Putamen (tissue), 1 donor: ENCODE data around the gene FBF1.

Experiments used
- DNase-seq: peaks from one replicate; pipeline ENCODE4 v3.0.0-alpha.2; 2016; ENCODE audit warnings: low spot score

Gene FBF1

DNA sequence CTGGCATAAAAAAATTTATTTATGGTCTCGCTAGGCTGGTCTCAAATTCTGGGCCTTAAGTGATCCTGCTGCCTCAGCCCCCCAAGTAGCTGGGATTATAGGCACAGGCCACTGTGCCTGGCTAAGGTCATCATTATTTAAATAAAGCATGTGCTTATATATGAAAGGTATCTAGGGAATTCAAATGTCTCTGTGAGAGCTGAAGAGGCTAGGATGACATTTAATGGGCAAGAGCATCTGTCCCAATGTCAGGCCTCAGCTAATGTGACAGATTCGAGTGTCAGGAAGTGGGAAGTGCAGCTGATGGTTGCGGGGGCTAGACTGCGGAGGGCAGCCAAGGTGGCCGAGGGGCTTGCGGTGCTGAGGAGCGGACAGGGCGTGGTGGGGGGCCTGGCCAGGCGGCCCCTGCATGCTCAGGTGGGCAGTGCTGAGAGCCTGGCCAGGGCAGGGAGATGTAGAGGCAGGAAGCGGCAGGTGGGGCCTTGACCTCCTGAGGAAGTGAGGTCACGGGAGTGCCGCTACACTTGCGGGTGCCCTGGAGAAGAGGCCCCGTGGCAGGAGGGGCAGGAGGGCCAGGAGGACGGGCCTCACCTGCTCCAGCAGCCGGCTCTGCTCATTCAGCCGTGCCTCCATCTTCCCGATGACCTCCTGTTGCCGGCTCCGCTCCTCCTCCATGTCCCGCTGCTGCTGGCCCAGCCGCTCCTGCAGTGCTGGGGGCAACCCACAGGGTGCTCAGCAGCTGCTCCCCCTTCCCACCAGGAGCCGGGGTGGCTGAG lies 23.5 kb downstream of the FBF1 start:
- DNase-seq: no peak

DNA sequence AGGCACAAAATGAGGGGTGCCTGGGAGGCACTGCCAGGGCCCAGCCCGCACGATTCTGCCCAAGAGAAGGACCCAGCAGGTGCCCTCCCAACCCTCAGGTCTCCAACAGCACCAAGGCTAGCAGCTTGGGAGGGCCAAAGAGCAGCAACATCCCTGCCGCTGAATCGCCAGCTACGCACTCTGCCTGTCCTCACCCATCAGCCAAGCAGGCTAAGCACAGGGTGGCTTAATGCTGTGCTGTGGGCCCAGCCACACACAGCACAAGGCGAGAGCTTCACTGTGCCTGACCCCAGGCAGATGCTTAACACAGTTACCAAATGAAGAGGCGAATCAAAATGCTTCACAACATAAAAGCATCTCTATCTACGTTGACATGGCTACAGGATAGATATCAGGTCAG lies 25.6 kb downstream of the FBF1 start:
- DNase-seq: no peak

DNA sequence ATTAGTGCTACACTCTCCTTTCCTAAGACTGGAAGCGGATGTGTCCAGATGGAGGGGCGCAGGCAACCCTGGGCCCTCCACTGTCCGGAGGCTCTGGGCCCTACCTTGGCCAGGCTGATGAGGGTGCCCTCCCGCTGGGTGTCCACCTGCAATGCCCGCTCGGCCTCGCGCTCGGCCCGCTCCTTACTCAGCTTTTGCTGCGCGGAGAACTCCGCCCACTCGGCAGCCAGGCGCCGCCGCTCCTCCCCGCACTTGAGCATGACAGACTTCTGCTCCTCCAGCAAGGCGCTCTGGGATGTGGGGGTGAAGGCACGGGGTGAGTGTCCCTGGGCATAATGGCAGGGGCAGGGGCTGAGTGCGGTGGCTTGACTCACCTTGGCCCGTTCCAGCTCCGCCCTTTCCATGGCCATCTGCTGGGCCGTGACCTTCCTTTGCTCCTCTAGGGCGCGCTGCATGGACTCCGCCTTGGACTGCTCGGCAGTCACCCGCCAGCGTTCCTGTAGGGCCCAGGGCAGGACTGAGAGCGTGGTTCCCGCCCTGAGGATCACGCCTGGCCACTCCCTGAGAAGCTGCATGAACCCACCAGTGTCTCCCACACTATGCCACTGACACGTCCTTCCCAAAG lies 26.1 kb downstream of the FBF1 start:
- no peak for DNase-seq

DNA sequence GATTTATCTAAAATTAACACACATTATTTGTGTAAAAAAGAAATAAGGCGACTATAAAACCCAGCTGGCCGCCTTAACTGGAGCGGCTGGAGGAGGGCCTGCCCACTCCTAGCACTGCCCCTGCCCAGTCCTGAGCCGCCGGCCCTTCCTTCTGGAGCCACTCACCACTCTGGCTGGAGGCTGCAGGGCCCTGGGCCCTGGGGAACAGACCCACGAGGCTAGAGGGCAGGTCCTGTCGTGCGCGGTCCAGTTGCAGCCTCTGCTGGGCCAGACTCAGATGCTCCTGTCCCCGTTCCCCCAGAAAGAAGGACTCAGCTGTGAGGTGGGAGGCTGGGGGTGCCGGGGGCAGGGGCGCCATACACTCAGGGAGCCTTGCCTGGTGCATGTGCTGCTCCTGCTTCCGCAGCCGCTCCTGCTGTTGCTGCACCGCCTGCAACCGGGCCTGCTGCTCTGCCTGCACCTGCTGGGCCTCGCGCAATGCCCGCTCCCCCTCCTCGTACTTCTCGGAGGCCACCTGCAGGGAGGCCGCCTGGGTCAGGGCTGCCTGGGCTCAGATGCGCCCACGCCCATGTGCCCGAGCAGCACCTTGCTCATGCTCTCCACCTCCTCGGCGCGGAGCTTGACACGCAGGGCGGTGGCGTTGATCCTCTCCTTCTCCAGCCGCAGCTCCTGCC lies 27.2 kb downstream of the FBF1 start:
- no peak for DNase-seq

DNA sequence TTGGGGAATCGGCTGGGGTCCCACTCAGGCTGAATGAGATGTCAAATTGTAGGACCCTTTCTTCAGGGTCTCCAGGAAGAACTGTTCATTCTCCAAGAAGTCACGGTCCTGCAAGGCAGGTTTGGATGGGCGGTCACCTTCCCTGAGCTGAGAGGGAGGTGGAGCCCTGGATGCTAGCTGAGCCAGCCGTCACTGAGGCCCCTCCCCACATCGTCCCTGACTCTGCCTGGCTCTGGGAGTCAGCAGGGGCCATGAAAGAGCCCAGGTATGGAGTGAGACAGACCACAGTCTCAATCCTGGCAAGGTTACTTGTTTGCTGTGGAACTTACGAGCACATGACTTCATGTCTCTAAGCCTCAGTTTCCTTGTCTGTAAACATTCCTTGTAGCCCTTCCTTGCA lies 30.1 kb downstream of the FBF1 start:
- no peak for DNase-seq

DNA sequence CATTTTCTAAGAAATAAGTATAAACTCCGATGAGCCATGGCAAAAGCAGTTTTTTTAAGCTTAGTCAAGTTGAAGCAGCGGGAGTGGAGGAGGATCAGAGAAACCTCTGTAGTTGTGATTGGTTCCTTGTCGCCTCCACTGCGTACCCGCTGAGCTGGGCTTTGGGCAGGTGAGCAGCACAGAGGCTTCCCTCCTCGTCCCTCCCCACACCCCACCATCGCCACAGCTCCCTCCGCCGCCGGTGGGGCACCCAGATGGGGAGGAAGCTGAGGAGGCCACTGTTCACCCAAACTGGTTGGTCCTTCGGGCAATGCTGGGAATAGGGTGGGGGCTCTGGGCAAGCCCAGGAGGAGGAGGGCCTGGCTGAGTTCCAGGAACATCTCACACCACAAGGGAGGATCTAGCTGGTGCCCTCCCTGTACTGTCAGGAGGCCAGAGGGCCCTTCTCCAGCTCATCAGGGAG lies 31.0 kb downstream of the FBF1 start:
- no peak for DNase-seq

DNA sequence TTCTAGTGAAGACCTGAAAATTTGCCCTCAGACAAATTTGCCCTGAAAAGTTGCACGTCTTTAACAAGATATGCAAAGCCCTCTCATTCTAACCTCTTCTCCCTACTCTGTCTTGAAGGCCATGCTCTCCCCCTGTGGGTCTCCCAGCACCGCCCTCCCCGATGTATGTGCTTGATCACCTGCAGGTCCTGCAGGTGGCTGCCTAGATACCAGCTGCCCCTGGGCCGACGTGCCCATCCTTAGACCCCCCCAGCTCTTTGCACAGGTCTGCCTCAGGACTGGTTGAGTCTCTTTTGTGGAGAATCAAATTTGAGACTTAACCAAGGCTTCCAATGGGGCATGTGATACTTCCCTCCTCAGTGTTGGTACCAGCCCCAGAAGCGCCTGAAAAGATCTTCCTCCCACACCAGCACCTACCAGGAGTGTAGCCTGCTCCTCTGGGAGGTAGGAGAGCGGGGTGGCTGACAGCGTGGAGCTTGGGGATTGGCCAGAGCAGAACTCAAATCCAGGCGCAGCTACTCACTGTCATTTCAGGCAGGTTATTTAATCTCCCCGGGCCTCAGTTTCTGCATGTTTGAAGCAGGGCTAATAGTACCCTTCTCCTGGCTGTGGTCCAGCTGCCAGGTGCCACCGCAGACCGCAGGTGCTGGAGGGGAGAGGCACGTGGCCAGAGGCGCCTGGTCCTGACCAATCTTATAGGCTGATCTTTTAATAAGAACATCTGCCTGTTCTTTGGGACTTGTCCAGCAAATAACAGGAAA lies 31.6 kb downstream of the FBF1 start:
- DNase-seq: peak; percentile 83

DNA sequence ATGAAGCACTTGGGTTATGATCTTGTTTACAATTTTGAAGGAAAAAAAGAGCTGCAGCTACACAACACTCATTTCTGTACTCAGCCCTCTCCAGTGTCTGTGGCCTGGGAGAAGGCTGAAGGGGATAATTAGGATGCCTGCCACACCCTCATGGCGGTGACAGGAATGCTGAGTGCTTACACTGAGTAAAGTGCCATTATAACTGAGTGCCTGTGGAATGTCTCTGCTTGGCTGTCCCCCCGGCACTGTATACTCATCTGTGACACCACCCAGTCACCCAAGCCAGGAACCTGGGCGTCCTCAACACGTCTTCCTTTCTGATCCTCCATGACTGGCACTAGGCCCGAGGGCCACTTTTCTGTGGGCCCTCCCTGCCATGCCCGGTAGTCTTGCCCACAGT lies 32.6 kb downstream of the FBF1 start:
- DNase-seq: no peak

DNA sequence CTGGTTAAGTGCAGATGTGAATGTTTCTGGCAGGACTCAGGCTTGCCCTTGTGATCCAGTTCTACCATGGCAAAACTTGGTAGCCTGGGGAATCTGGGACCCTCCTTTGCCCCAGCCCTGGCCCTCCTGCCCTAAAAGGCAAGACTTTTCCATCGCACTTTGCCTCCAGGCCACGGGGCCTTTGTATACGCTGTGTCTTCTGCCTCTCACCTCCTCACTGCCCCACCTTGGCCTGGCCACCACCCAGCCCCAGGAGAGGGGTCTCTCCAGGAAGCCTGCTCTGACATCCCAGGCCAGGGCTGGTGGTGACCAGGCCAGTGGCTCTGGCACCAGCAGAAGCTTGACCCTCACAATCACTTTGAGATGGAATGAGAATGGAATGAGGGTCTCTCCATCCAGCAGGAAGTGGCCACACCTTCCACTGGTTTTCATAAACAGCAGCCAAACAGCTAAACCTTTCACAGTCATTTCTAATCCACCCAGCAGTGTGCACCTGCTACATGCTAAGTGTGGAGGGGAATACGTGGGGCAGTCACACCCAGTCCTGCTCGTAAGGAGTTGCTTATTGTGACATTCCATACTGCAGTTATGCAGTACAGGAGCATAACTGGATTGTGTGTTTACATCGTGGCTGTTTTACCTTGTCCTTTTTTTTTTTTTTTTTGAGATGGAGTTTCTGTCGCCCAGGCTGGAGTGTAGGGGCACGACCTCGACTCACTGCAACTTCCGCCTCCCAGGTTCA lies 34.5 kb downstream of the FBF1 start:
- DNase-seq: no peak

DNA sequence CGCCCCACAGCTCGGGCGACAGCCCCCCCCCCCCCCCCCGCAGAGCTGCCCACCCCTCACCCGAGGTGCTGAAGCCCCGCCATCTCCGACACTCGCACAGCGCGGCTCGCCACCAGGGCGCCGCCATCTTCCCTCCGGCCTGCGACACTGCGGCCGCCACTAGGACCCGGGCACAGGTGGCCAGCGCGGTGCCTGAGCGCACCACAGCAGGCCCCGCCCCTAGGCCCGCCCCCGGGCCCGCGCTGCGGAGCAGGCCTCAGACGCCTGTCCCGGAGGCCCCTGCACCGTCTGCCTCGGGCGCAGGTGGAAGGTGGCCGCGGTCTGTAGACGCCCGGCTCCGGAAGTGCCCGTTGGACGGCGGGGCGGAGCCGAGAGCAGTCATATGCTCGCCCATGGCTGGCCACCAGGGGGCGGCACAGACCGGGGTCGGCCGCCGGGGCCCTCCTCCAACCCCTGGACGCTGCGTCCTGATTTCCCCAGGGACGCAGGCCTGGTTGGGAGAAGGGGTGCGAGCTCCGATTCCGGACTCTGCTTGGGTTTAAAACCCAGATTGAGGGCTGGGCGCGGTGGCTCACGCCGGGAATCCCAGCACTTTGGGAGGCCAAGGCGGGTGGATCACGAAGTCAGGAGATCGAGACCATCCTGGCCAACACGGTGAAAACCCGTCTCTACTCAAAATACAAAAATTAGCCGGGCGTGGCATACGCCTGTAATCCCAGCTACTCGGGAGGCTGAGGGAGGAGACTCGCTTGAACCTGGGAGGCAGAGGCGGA lies 35.9 kb downstream of the FBF1 start, which contains the start of gene MRPL38:
MRPL38 (minus strand) TSS at position 136 of the 773 bp plus-strand sequence; CDS start at position 127, 9 bp downstream.
- DNase-seq: peak; percentile 84

DNA sequence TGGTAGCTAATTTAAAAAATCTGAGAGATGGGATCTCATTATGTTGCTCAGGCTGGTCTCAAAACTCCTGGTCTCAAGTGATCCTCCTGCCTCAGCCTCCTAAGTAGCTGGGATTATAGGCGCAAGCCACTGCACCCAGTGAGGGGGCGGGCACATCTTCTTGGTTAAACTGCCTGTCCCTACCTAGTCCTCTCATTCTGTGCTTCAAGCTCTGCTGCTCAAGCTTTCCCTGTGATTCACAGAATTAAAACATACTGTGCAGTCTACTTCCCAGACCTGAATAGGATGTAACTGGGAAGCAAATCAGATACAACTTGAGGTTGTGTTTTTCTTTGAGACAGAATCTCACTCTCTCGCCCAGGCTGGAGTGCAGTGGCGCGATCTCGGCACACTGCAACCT lies 38.4 kb downstream of the FBF1 start:
- no peak for DNase-seq

DNA sequence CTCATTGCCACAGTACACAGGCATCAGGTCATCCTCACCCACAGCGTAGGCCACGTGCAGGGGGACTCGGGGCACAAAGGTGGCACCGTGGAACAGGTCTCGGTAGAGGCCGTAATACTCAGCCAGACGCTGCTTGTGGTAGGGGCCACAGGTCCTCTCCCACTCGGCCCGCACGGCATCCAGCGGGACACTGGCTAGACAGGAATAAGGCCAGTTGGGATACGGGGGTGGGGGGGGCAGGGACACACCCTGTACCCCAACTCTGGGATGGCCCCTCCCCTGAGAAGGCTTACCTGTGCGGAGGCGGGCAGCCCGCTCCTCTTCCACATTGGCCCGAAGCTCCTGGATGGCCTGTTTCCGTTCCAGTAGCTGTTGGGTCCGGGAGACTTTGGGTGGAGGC lies 39.1 kb downstream of the FBF1 start:
- DNase-seq: no peak

DNA sequence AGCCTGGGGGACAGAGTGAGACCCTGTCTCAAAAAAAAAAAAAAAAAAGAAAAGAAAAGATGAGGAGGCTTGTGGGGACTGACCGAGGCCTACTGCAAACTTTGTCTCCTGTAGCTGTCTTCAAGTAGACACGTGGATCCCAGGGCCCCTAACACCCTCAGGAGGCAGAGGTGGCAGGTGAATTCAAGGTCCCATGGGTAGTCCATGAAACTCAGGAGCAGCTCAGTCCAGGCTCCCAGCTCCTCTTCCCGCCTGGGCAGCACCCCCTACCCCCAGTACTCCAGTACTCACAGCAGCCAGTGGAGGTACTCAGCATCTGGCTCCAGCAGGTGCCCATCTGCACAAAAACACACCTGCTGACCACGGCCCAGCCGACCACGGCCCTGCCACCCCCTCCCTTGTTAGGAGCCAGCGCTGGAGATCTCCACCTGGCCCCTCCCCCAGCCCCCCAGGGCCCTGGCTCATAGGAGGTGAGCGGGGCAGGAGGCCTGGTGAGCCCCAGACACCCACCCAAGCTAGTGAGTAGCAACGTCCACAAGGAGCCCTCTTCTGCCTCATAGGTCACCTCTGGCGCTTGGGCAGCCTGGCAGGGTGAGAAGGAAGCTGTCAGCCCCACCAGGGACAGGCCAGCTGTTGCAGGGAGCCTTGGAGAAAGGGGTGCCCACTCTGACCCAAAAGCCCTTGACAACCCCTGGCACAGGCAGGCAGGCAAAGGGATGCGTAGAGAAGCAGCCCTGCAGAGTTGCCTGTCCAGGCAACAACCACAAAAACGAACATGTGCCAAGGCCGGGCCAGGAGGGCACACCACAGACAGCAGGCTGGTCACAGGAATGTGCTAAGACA lies 39.9 kb downstream of the FBF1 start:
- no peak for DNase-seq

DNA sequence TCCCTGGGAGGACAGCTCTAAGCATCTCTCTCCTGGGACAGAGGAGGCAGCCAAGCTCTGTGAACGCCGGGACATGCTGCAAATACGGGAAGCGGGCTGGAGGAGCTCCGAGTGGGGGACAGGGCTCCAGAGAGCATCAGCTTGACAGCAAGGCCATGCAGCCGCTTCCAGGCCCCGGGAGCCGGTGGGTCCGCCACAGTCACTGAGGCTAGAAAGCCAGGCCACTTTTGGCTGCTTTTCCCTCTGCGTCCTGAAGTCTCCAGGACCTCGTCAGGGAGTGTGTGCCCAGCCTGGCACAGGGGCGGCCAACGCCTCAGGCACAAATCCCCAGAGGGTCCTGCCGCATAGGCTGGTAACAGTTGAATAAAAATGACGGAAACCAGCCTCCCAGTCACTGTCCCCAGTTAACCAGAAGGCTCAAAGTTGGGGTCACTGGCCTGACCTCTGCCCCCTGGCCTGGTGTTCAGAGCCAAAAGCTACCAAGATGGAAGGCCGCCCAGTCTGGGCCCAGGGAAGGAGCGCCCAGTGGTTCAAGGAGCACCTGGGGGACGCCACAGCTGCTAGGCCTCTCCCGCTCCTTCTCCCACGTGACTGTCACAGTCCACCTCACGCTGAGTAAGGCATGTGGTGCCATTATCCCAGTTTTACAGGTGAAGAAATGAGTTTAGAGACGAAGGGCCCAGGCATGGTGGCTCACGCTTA lies 40.9 kb downstream of the FBF1 start:
- no peak for DNase-seq

DNA sequence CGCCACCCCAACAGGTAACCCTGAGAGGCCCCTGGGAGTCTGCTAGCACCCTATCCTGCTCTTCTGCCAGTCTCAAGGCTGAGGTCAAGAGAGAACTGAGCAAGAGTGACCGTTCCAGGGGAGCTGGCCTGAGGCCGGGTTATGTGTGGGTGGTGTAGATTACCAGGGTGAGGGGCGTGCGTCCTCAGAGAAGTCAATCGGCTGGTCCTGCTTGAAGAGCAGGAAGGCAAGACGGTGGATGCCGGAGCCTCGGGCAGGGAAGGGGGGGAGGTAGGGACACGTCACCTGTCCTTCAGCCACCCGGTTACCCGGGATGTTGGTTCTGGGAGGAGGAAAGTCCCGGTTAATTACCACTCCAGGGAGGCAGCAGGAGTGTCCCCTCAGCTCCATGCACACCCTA lies 41.5 kb downstream of the FBF1 start:
- DNase-seq: no peak

DNA sequence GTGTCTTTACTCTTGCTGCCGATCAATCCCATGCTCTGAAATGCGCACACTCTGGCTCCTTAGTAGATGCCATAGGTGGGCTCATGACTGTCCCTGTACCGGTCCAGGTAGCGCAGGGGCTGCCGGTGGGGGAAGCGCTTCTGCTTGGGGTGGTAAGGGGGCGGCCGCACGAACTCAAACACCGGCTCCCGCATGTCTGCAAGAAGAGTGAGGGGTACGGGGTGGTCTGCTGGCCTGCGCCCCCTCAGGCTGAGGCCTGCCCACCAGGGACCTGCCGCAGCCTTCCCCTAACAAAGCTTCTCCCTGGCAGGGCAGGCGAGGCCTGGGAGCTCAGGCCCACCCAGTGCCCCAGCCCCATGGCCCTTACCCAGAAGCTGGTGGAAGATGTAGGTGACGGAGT lies 42.1 kb downstream of the FBF1 start:
- no peak for DNase-seq

DNA sequence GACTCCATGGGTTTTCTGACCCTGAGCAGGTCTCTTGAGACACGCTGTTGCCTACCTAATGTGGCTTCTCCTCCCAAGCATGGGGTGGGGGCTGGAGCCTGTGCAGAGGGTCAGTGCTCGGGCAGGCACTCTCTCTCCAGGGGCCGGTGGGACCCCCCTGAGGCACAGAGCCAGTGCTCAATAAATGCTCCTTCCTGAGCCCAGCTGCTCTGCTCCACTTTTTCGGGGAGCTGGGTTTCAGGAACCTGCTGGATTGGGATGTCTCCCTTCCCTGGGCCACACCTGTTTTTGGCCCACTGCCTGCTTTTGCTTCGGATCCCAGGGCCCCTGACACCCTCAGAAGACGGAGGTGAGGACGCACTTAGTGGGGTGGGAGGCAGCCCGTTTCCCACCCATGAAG lies 42.8 kb downstream of the FBF1 start:
- DNase-seq: no peak

DNA sequence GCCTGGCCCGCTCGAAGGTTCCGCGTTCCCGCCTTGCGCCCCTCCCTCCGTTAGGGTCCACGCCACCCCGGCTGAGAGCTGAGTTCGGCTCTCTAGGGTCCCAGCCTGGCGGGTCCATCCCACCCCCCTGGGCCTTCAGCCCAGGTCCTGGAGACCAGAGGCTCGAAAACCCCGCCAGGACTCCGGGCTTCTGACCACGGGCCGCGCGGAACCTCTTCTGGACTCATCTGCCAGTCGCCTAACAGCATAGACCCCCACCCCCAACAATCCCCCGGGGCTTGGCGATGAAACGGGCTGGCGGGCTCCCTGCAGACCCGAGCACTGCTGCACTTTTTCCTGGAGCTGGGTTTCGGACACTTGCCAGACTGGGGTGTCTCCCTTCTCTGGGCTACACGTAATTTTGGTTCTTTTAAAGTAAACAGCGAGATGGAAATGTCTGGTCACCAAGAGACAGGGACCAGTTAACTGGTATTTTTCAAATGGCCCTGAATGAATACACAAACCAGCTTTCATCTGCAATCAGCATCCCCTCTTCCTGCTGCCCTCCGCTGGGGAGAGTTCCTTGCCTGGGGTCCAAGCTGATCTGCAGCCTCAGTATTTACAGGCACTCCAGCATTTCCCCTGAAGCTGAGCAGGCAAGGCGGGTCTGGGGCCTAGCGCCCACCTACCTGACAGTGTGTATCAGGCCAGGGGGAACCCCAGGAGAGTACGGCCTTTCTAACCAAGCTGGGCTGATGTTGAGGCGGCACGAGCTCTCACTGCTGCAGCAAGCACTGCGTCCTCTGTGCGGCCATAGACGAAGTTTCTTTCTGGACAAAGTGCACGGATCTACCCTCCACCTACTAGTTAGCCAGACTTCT lies 43.5 kb downstream of the FBF1 start:
- no peak for DNase-seq
